WTC11 (cell line): Measurements from ENCODE around the gene TRAF2.
"Not testable (repeated sequence)": the region's sequence is repeated elsewhere in the genome, so short reads cannot be mapped to it uniquely, and the experiment has no call there.

Experiments
- SP1 ChIP-seq: sonication (generic); formaldehyde crosslinking; conservative IDR thresholded peaks from 2 replicates; pipeline ENCODE4 v1.8.1; 2022; ENCODE audit warnings: missing genetic modification reagents
- TF ChIP-seq, protein P1 (sequence below): fragments of 200-600 bp; IDR thresholded peaks from 2 replicates; pipeline ENCODE4 v1.8.0; 2022; ENCODE audit warnings: antibody characterized with exemption

DNA sequence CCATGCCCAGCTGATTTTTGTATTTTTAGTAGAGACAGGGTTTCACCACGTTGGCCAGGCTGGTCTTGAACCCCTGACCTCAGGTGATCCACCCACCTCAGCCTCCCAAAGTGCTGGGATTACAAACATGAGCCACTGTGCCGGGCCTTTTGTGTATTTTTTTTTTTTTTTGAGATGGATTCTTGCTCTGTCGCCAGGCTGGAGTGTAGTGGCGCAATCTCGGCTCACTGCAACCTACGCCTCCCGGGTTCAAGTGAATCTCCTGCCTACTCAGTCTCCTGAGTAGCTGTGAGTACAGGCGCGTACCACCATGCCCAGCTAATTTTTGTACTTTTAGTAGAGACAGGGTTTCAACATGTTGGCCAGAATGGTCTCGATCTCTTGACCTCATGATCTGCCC, 2.6 kb upstream of the TRAF2 start:
- TF ChIP-seq, protein P1, sequence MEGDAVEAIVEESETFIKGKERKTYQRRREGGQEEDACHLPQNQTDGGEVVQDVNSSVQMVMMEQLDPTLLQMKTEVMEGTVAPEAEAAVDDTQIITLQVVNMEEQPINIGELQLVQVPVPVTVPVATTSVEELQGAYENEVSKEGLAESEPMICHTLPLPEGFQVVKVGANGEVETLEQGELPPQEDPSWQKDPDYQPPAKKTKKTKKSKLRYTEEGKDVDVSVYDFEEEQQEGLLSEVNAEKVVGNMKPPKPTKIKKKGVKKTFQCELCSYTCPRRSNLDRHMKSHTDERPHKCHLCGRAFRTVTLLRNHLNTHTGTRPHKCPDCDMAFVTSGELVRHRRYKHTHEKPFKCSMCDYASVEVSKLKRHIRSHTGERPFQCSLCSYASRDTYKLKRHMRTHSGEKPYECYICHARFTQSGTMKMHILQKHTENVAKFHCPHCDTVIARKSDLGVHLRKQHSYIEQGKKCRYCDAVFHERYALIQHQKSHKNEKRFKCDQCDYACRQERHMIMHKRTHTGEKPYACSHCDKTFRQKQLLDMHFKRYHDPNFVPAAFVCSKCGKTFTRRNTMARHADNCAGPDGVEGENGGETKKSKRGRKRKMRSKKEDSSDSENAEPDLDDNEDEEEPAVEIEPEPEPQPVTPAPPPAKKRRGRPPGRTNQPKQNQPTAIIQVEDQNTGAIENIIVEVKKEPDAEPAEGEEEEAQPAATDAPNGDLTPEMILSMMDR = not testable (repeated sequence)
- not testable (repeated sequence) for TF ChIP-seq SP1
